Gastroesophageal sphincter (tissue), 3 donors: ENCODE data around the gene TICAM1.

Experiments used
- EP300 ChIP-seq: sonication (generic); formaldehyde crosslinking; IDR thresholded peaks from one replicate; pipeline ENCODE4 v1.6.1; 2017; ENCODE audit warnings: antibody characterized with exemption, mild to moderate bottlenecking
- POLR2A ChIP-seq, 2 donors: fragments of 450-650 bp; IDR thresholded peaks; one replicate each; pipeline ENCODE4 v1.6.1; 2017; ENCODE audit warnings: antibody characterized with exemption in 2 of 2, mild to moderate bottlenecking in 2 of 2, moderate library complexity in 1 of 2
- POLR2AphosphoS5 ChIP-seq: sonication (generic); formaldehyde crosslinking; IDR thresholded peaks from one replicate; pipeline ENCODE4 v1.6.1; 2017; ENCODE audit warnings: antibody characterized with exemption
- TF ChIP-seq, protein P1 (sequence below), 4 experiments: fragments of 200-600 bp in 2 of 4; fragments of 450-650 bp in 2 of 4; sonication (generic) in 1 of 4; IDR thresholded peaks; one replicate each; pipeline ENCODE4 v1.5.1; 2017 to 2019; ENCODE audit warnings: antibody characterized with exemption in 4 of 4, mild to moderate bottlenecking in 2 of 4, moderate library complexity in 2 of 4

DNA sequence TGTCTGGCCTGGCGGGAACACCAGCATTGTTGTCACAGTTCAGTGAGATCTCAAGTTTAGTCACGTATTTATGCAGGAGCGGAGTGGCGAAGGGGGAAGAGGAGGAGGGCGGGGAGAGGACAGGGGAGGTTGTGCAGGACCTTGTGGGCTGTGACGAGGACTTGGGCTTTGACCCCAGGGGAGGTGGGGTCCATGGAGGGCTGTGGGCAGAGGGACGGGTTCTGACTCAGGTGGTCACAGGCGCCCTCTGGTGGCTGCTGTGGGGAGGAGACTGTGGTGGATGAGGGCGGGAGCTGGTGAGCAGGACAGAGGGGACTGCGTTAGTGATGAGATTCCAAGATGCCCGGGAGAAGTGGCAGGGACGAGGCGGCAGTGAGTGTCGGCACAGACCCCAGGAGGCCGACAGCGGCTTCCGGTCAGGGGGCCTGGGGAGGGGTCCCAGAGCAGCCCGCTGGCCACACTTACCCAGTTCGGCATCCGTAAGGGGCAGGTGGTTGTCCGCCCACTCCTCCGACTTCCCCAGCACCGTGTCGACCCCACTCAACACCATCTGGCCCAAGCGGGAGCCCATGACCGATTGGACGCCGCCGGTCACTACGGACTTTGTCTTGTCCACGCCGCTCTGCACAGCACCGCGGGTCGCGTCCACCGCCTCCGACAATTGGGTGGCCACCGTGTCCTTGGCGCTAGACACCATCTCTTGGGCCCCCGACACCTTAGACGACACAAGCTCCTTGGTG lies 20.2 kb upstream of the TICAM1 start:
- TF ChIP-seq EP300: no peak
- TF ChIP-seq POLR2A (IDR thresholded peaks at IDR 0.05): no peak
- TF ChIP-seq, protein P1, sequence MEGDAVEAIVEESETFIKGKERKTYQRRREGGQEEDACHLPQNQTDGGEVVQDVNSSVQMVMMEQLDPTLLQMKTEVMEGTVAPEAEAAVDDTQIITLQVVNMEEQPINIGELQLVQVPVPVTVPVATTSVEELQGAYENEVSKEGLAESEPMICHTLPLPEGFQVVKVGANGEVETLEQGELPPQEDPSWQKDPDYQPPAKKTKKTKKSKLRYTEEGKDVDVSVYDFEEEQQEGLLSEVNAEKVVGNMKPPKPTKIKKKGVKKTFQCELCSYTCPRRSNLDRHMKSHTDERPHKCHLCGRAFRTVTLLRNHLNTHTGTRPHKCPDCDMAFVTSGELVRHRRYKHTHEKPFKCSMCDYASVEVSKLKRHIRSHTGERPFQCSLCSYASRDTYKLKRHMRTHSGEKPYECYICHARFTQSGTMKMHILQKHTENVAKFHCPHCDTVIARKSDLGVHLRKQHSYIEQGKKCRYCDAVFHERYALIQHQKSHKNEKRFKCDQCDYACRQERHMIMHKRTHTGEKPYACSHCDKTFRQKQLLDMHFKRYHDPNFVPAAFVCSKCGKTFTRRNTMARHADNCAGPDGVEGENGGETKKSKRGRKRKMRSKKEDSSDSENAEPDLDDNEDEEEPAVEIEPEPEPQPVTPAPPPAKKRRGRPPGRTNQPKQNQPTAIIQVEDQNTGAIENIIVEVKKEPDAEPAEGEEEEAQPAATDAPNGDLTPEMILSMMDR (IDR thresholded peaks at IDR 0.05): peak in 3 of 4 experiments; percentile 85 to 92 (median 88)
- no peak for TF ChIP-seq POLR2AphosphoS5
